ENCODE results near the gene PROZ.
A peak's percentile ranks its signal among the peaks of the same experiment; 100 is the strongest.
"Not testable (repeated sequence)": the region's sequence is repeated elsewhere in the genome, so short reads cannot be mapped to it uniquely, and the experiment has no call there.

Gene PROZ

GRCh38 chr13:113158946-113159345 lies 498 bp downstream of the PROZ start:
- no peak for DNase-seq

GRCh38 chr13:113159701-113160100 lies 1.3 kb downstream of the PROZ start:
- no peak for DNase-seq

- no peak for DNase-seq
Measured at GRCh38 chr13:113160983-113161382, 2.5 kb downstream of the PROZ start.

GRCh38 chr13:113161433-113161832 lies 3.0 kb downstream of the PROZ start:
- DNase-seq = no peak

GRCh38 chr13:113161975-113162374 lies 3.5 kb downstream of the PROZ start:
- not testable (repeated sequence) for DNase-seq

- DNase-seq = peak; percentile 37
Measured at GRCh38 chr13:113162783-113163685, 4.6 kb downstream of the PROZ start.

- no peak for DNase-seq
Measured at GRCh38 chr13:113164492-113164891, 6.0 kb downstream of the PROZ start.

- no peak for DNase-seq
Measured at GRCh38 chr13:113166266-113166665, 7.8 kb downstream of the PROZ start.

- DNase-seq = no peak
Measured at GRCh38 chr13:113166681-113167080, 8.2 kb downstream of the PROZ start.

- DNase-seq = no peak
Measured at GRCh38 chr13:113167155-113167554, 8.7 kb downstream of the PROZ start.

- no peak for DNase-seq
Measured at GRCh38 chr13:113167575-113167974, 9.1 kb downstream of the PROZ start.

GRCh38 chr13:113168211-113168610 lies 9.8 kb downstream of the PROZ start:
- DNase-seq = no peak

GRCh38 chr13:113169277-113170272 lies 11.1 kb downstream of the PROZ start:
- DNase-seq = no peak

- no peak for DNase-seq
Measured at GRCh38 chr13:113170511-113170910, 12.1 kb downstream of the PROZ start.

GRCh38 chr13:113171250-113172125 lies 13.0 kb downstream of the PROZ start:
- no peak for DNase-seq

- DNase-seq = no peak
Measured at GRCh38 chr13:113172419-113172926, 14.0 kb downstream of the PROZ start.

GRCh38 chr13:113176280-113176679 lies 17.8 kb downstream of the PROZ start:
- peak; percentile 82 for DNase-seq

- DNase-seq = no peak
Measured at GRCh38 chr13:113176822-113177221, 18.4 kb downstream of the PROZ start.

- DNase-seq = no peak
Measured at GRCh38 chr13:113178070-113178895, 19.8 kb downstream of the PROZ start.

GRCh38 chr13:113178896-113179167 lies 20.4 kb downstream of the PROZ start:
- no peak for DNase-seq

- peak; percentile 46 for DNase-seq
Measured at GRCh38 chr13:113179374-113180230, 21.2 kb downstream of the PROZ start.
